ENCODE data around the gene TCL1B. TPM values are rescaled to one million over a fixed set of nuclear protein-coding genes. Genes with fewer than 3 reads are reported as not detected.

Gene TCL1B
- total RNA-seq, 1 donor from 2014 or later, result not detected

- Mint-ChIP-seq H3K27me3 (ENCODE audit: unreplicated experiment) (peaks cover 5% of the 10 kb centered on the region), H3K27ac (ENCODE audit: unreplicated experiment) (no peak overlapping the region), H3K4me1 (ENCODE audit: unreplicated experiment) (peaks cover 28% of the 10 kb centered on the region), H3K9me3 (ENCODE audit: unreplicated experiment) (no peaks in the 10 kb centered on the region), H3K4me3 (ENCODE audit: unreplicated experiment) (no peak overlapping the region), H3K36me3 (ENCODE audit: low read depth, unreplicated experiment) (no peaks in the 10 kb centered on the region)
- DNase-seq (ENCODE audit: low spot score), result no peak
- TF ChIP-seq CTCF (IDR thresholded peaks at IDR 0.05; ENCODE audit: unreplicated experiment), result no peak
Observed at GRCh38 chr14:95703341-95703740, 17.1 kb downstream of the TCL1B start.

- no peaks in the 10 kb centered on the region for H3K36me3 Mint-ChIP-seq (ENCODE audit: low read depth, unreplicated experiment)
- H3K27ac Mint-ChIP-seq (ENCODE audit: unreplicated experiment), result no peak overlapping the region
- H3K4me3 Mint-ChIP-seq (ENCODE audit: unreplicated experiment), result no peak overlapping the region
- H3K9me3 Mint-ChIP-seq (ENCODE audit: unreplicated experiment), result no peaks in the 10 kb centered on the region
- H3K4me1 Mint-ChIP-seq (ENCODE audit: unreplicated experiment), result peaks cover 28% of the 10 kb centered on the region
- DNase-seq (ENCODE audit: low spot score), result no peak
- peaks cover 5% of the 10 kb centered on the region for H3K27me3 Mint-ChIP-seq (ENCODE audit: unreplicated experiment)
- TF ChIP-seq CTCF (IDR thresholded peaks at IDR 0.05; ENCODE audit: unreplicated experiment), result no peak
Observed at GRCh38 chr14:95703805-95704204, 17.6 kb downstream of the TCL1B start.

GRCh38 chr14:95705518-95705917, 19.3 kb downstream of the TCL1B start:
- Mint-ChIP-seq H3K27ac (ENCODE audit: unreplicated experiment) (no peak overlapping the region), H3K27me3 (ENCODE audit: unreplicated experiment) (peaks cover 5% of the 10 kb centered on the region)

GRCh38 chr14:95707327-95707726, 21.1 kb downstream of the TCL1B start:
- no peak for DNase-seq (ENCODE audit: low spot score)
- Mint-ChIP-seq H3K27ac (ENCODE audit: unreplicated experiment) (no peak overlapping the region), H3K4me1 (ENCODE audit: unreplicated experiment) (peaks cover 17% of the 10 kb centered on the region), H3K9me3 (ENCODE audit: unreplicated experiment) (no peaks in the 10 kb centered on the region), H3K36me3 (ENCODE audit: low read depth, unreplicated experiment) (no peaks in the 10 kb centered on the region), H3K27me3 (ENCODE audit: unreplicated experiment) (peaks cover 2% of the 10 kb centered on the region), H3K4me3 (ENCODE audit: unreplicated experiment) (no peak overlapping the region)
- no peak for TF ChIP-seq CTCF (IDR thresholded peaks at IDR 0.05; ENCODE audit: unreplicated experiment)

More at GRCh38 chr14:95705518-95705917, 19.3 kb downstream of the TCL1B start:
- no peak for DNase-seq (ENCODE audit: low spot score)
- no peak for TF ChIP-seq CTCF (IDR thresholded peaks at IDR 0.05; ENCODE audit: unreplicated experiment)
- Mint-ChIP-seq H3K36me3 (ENCODE audit: low read depth, unreplicated experiment) (no peaks in the 10 kb centered on the region), H3K9me3 (ENCODE audit: unreplicated experiment) (no peaks in the 10 kb centered on the region), H3K4me3 (ENCODE audit: unreplicated experiment) (no peak overlapping the region), H3K4me1 (ENCODE audit: unreplicated experiment) (peaks cover 17% of the 10 kb centered on the region)

DNA sequence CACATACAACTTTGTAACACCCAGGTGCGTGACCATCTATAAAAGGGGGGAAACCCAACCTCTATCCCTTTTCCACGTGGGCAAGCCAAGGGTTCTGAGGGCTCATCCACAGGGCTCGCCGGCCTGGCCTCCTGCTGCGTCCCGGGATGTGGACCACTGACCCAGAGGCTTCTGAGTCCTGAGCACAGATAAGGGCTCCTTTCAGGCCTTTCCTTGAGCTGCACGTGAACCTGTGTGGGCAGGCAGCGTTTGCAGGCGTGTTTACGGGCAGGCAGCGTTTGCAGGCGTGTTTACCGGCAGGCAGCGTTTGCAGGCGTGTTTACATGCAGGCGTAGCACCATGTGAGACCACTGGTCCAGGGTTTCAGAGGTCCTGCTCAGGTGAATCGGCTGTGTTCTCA, 23.9 kb downstream of the TCL1B start:
- Mint-ChIP-seq H3K27me3 (ENCODE audit: unreplicated experiment) (peaks cover 4% of the 10 kb centered on the region), H3K4me1 (ENCODE audit: unreplicated experiment) (peaks cover 7% of the 10 kb centered on the region), H3K9me3 (ENCODE audit: unreplicated experiment) (no peaks in the 10 kb centered on the region), H3K27ac (ENCODE audit: unreplicated experiment) (no peak overlapping the region), H3K4me3 (ENCODE audit: unreplicated experiment) (no peak overlapping the region), H3K36me3 (ENCODE audit: low read depth, unreplicated experiment) (no peaks in the 10 kb centered on the region)
- no peak for DNase-seq (ENCODE audit: low spot score)
- no peak for TF ChIP-seq CTCF (IDR thresholded peaks at IDR 0.05; ENCODE audit: unreplicated experiment)
